ENCODE measurements around the gene NRAP.

NRAP gene

GRCh38 chr10:113594652-113595051, 69.2 kb downstream of the NRAP start:
- H3K27me3 ChIP-seq, result no peaks in the 10 kb centered on the region
- H3K27ac ChIP-seq, result no peak overlapping the region
- no peaks in the 10 kb centered on the region for H3K36me3 ChIP-seq
- H3K9me3 ChIP-seq, result no peaks in the 10 kb centered on the region
- no peaks in the 10 kb centered on the region for H3K4me1 ChIP-seq (ENCODE audit: control insufficient read depth in 1 of 2, insufficient read depth in 1 of 2, low read depth in 1 of 2, low read length in 1 of 2)
- no peak for TF ChIP-seq CTCF (IDR thresholded peaks at IDR 0.05)
- no peak overlapping the region for H3K4me3 ChIP-seq (ENCODE audit: low read depth in 1 of 2, low read length in 1 of 2)

- Histone ChIP-seq H3K27ac (no peak overlapping the region), H3K36me3 (no peaks in the 10 kb centered on the region), H3K9me3 (no peaks in the 10 kb centered on the region), H3K27me3 (no peaks in the 10 kb centered on the region), H3K4me1 (ENCODE audit: control insufficient read depth in 1 of 2, insufficient read depth in 1 of 2, low read depth in 1 of 2, low read length in 1 of 2) (no peaks in the 10 kb centered on the region), H3K4me3 (ENCODE audit: low read depth in 1 of 2, low read length in 1 of 2) (no peak overlapping the region)
- no peak for TF ChIP-seq CTCF (IDR thresholded peaks at IDR 0.05)
These were observed 71.5 kb downstream of the NRAP start for GRCh38 chr10:113592380-113592779.

- no peak overlapping the region for H3K27ac ChIP-seq
- H3K4me3 ChIP-seq (ENCODE audit: low read depth in 1 of 2, low read length in 1 of 2), result no peak overlapping the region
- no peaks in the 10 kb centered on the region for H3K4me1 ChIP-seq (ENCODE audit: control insufficient read depth in 1 of 2, insufficient read depth in 1 of 2, low read depth in 1 of 2, low read length in 1 of 2)
- TF ChIP-seq CTCF (IDR thresholded peaks at IDR 0.05), result no peak
- H3K9me3 ChIP-seq, result no peaks in the 10 kb centered on the region
- H3K36me3 ChIP-seq, result no peaks in the 10 kb centered on the region
- no peaks in the 10 kb centered on the region for H3K27me3 ChIP-seq
These were observed 73.3 kb downstream of the NRAP start for GRCh38 chr10:113590581-113590980.

- no peaks in the 10 kb centered on the region for H3K27me3 ChIP-seq
- H3K27ac ChIP-seq, result no peak overlapping the region
- no peak for TF ChIP-seq CTCF (IDR thresholded peaks at IDR 0.05)
- no peaks in the 10 kb centered on the region for H3K36me3 ChIP-seq
- H3K4me3 ChIP-seq (ENCODE audit: low read depth in 1 of 2, low read length in 1 of 2), result no peak overlapping the region
- H3K9me3 ChIP-seq, result no peaks in the 10 kb centered on the region
- H3K4me1 ChIP-seq (ENCODE audit: control insufficient read depth in 1 of 2, insufficient read depth in 1 of 2, low read depth in 1 of 2, low read length in 1 of 2), result no peaks in the 10 kb centered on the region
These were observed 74.6 kb downstream of the NRAP start for GRCh38 chr10:113589201-113589770.

- Histone ChIP-seq H3K4me3 (ENCODE audit: low read depth in 1 of 2, low read length in 1 of 2) (no peak overlapping the region), H3K36me3 (no peaks in the 10 kb centered on the region), H3K27ac (no peak overlapping the region), H3K4me1 (ENCODE audit: control insufficient read depth in 1 of 2, insufficient read depth in 1 of 2, low read depth in 1 of 2, low read length in 1 of 2) (no peaks in the 10 kb centered on the region), H3K9me3 (no peaks in the 10 kb centered on the region), H3K27me3 (peaks cover 5% of the 10 kb centered on the region)
- TF ChIP-seq CTCF (IDR thresholded peaks at IDR 0.05), result no peak
These were observed 77.9 kb downstream of the NRAP start for GRCh38 chr10:113585949-113586348.

GRCh38 chr10:113583571-113583970, 80.3 kb downstream of the NRAP start:
- no peak overlapping the region for H3K4me3 ChIP-seq (ENCODE audit: low read depth in 1 of 2, low read length in 1 of 2)
- no peak for TF ChIP-seq CTCF (IDR thresholded peaks at IDR 0.05)
- H3K27ac ChIP-seq, result no peak overlapping the region
- H3K27me3 ChIP-seq, result peaks cover 5% of the 10 kb centered on the region
- no peaks in the 10 kb centered on the region for H3K9me3 ChIP-seq
- no peaks in the 10 kb centered on the region for H3K36me3 ChIP-seq
- no peaks in the 10 kb centered on the region for H3K4me1 ChIP-seq (ENCODE audit: control insufficient read depth in 1 of 2, insufficient read depth in 1 of 2, low read depth in 1 of 2, low read length in 1 of 2)

All from neutrophil (primary cell).